NT2/D1 (cell line): ENCODE data around the gene IL1F10.
A peak's percentile ranks its signal among the peaks of the same experiment; 100 is the strongest.

Experiments
- DNase-seq: peaks from one replicate; pipeline ENCODE4 v3.0.0-alpha.2; 2011; ENCODE audit warnings: low read depth, low spot score
- H3K27me3 ChIP-seq: 2 replicates; pipeline ENCODE4 v1.6.0; 2011; ENCODE audit warnings: mild to moderate bottlenecking; ENCODE audit not compliant: insufficient read length, insufficient read depth
- H3K36me3 ChIP-seq: 2 replicates; pipeline ENCODE4 v1.6.1; 2011; ENCODE audit warnings: mild to moderate bottlenecking, low read length, mixed read lengths; ENCODE audit not compliant: insufficient read depth, insufficient read length
- H3K4me1 ChIP-seq: 2 replicates; pipeline ENCODE4 v1.5.1; 2011; ENCODE audit not compliant: insufficient read depth, insufficient read length
- H3K4me3 ChIP-seq: 2 replicates; pipeline ENCODE4 v1.5.1; 2011; ENCODE audit warnings: low read depth; ENCODE audit not compliant: insufficient read length
- H3K9ac ChIP-seq: 2 replicates; pipeline ENCODE4 v1.6.0; 2011; ENCODE audit warnings: low read depth; ENCODE audit not compliant: insufficient read length
- H3K9me3 ChIP-seq: 2 replicates; pipeline ENCODE4 v1.5.1; 2011; ENCODE audit warnings: mild to moderate bottlenecking, low read length; ENCODE audit not compliant: insufficient read depth
- SUZ12 ChIP-seq: IDR thresholded peaks from 2 replicates; pipeline ENCODE4 v1.6.1; 2011; ENCODE audit not compliant: insufficient read length, insufficient read depth; ENCODE audit errors: extremely low read depth
- YY1 ChIP-seq: IDR thresholded peaks from 2 replicates; pipeline ENCODE4 v1.6.1; 2011; ENCODE audit not compliant: insufficient read length, insufficient read depth
- ZNF274 ChIP-seq: IDR thresholded peaks from 2 replicates; pipeline ENCODE4 v1.6.1; 2011; ENCODE audit warnings: mild to moderate bottlenecking, low read depth, low read length

Gene IL1F10

DNA sequence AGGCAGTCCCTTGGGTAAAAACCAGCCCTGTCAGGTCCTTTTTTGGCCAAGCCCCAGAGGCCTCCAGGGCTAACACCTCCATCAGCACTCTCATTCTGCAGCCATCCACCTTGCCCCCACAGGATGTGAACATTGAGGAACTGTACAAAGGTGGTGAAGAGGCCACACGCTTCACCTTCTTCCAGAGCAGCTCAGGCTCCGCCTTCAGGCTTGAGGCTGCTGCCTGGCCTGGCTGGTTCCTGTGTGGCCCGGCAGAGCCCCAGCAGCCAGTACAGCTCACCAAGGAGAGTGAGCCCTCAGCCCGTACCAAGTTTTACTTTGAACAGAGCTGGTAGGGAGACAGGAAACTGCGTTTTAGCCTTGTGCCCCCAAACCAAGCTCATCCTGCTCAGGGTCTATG is 7.3 kb downstream of the IL1F10 start:
- no peak overlapping the region for H3K4me3 ChIP-seq
- DNase-seq: no peak
- H3K9ac ChIP-seq: no peak overlapping the region
- H3K36me3 ChIP-seq: no peaks in the 10 kb centered on the region
- peaks cover 3% of the 10 kb centered on the region for H3K27me3 ChIP-seq
- no peaks in the 10 kb centered on the region for H3K9me3 ChIP-seq
- no peaks in the 10 kb centered on the region for H3K4me1 ChIP-seq
- TF ChIP-seq YY1 (no peak), SUZ12 (no peak), ZNF274 (no peak)

DNA sequence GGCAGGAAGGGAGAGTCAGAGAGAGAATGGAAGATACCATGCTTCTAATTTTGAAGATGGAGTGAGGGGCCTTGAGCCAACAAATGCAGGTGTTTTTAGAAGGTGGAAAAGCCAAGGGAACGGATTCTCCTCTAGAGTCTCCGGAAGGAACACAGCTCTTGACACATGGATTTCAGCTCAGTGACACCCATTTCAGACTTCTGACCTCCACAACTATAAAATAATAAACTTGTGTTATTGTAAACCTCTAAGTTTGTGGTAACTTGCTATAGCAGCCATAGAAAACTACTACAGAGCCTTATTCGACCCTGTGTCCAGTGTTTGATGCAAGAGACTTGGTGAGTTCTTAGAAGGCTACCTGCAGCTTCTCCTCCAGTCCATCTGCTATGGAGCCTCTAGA is 7.8 kb downstream of the IL1F10 start:
- Histone ChIP-seq H3K9me3 (no peaks in the 10 kb centered on the region), H3K4me3 (no peak overlapping the region), H3K27me3 (peaks cover 3% of the 10 kb centered on the region), H3K36me3 (no peaks in the 10 kb centered on the region), H3K9ac (no peak overlapping the region), H3K4me1 (no peaks in the 10 kb centered on the region)
- TF ChIP-seq YY1 (no peak), SUZ12 (no peak), ZNF274 (no peak)
- no peak for DNase-seq

DNA sequence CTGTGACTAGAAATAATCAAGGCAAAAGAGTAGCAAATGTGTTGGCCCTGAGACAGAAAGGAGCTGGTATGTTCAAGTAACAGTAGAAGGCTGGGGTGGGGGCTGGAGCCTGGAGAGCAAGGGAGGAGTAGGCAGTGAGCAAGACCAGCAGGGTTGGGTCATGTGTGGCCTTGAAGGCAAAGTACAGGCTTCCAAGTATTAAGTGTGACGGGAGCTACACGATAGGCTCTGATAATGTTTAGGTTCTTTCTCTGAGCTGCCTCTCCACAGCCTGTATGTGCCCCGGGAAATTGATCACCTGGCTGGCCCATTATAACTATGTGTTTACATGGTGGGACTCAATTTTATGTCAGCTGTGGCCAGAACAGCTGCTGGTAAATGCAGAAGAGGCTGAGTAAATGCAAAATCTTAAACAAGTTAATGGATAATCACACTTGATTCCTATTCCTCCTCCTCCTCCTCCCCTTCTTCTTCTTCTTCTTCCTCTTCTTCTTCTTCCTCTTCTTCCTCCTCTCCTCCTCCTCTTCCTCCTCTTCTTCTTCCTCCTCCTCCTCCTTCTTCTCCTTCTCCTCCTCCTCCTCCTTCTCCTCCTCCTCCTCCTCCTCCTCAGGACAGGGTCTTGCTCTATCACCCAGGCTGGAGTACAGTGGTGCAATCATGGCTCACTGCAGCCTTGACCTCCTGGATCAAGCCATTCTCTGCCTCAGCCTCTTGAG is 9.3 kb downstream of the IL1F10 start:
- Histone ChIP-seq H3K4me3 (no peak overlapping the region), H3K27me3 (peaks cover 3% of the 10 kb centered on the region), H3K9ac (no peak overlapping the region), H3K4me1 (no peaks in the 10 kb centered on the region), H3K9me3 (no peaks in the 10 kb centered on the region), H3K36me3 (no peaks in the 10 kb centered on the region)
- DNase-seq: no peak
- TF ChIP-seq ZNF274 (no peak), SUZ12 (no peak), YY1 (no peak)

DNA sequence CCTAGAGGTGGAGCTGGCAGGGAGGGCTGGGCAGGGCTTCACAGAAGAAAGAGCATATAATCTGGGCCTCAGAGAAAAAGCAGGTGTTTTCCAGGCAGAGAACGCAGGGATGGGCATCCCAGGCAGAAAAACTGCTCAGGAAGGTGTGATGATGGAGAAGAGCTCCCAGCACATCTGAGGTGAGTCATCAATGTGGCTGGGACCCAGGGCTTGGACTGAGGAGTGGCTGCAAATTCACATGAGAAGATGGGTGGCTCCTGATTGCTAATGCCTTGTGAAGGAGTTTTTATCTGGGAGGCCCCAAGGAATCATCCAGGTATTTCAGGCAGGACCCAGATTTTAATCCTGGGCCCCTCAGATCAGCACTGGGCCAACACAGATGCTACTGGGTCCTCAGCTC is 10.2 kb downstream of the IL1F10 start:
- TF ChIP-seq SUZ12 (no peak), YY1 (no peak), ZNF274 (no peak)
- no peak overlapping the region for H3K9ac ChIP-seq
- H3K36me3 ChIP-seq: no peaks in the 10 kb centered on the region
- H3K27me3 ChIP-seq: peaks cover 3% of the 10 kb centered on the region
- DNase-seq: no peak
- H3K4me1 ChIP-seq: no peaks in the 10 kb centered on the region
- H3K4me3 ChIP-seq: no peak overlapping the region
- H3K9me3 ChIP-seq: no peaks in the 10 kb centered on the region

DNA sequence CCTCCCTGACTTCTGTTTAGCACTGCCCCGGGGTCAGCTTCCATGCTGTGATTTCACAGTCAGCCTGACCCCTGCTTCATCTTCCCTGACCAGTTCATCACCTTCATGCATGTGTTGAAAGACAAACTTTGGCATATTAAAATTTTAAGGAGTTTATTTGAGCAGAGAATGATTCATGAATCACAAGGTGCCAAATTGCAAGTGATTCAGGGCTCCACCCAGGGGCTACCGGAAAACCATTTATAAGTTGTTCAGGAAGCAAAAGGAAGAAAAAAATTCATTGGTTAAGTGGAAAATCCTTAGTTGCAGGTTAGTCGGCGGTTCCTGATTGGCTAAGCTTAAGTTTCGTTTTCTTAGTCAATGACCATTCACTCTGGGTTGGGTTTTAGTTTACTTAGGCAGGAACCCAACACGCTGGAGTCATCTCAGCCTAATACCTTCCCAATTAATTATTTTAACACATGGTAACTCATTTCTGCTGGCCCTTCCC is 10.6 kb downstream of the IL1F10 start:
- no peaks in the 10 kb centered on the region for H3K4me1 ChIP-seq
- no peaks in the 10 kb centered on the region for H3K9me3 ChIP-seq
- no peak for DNase-seq
- H3K27me3 ChIP-seq: peaks cover 3% of the 10 kb centered on the region
- no peak overlapping the region for H3K4me3 ChIP-seq
- no peak overlapping the region for H3K9ac ChIP-seq
- no peak for TF ChIP-seq SUZ12
- no peak for TF ChIP-seq ZNF274
- no peak for TF ChIP-seq YY1
- no peaks in the 10 kb centered on the region for H3K36me3 ChIP-seq

DNA sequence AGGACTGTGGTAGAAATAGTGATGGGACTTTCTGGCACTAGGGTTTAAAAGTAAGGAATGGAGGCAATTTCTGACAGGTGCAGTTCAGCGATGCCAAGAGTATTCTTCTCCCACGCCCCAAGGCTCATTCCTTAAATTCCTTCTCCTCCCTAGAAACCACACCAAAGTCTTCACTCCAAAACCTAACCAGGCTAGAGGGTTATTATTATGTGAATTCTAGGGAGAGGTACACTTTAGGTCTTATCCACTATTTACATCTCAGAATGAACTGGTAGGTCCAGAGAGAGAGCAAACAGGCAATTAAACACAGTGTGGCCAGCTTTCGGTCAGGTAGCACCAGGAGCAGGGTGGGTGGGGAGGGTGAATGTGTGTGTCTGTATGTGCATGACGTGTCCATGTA is 11.4 kb downstream of the IL1F10 start:
- Histone ChIP-seq H3K4me1 (no peaks in the 10 kb centered on the region), H3K36me3 (no peaks in the 10 kb centered on the region), H3K9ac (no peak overlapping the region), H3K4me3 (no peak overlapping the region), H3K9me3 (no peaks in the 10 kb centered on the region), H3K27me3 (peaks cover 2% of the 10 kb centered on the region)
- DNase-seq: no peak
- TF ChIP-seq ZNF274: no peak
- no peak for TF ChIP-seq YY1
- TF ChIP-seq SUZ12: no peak

DNA sequence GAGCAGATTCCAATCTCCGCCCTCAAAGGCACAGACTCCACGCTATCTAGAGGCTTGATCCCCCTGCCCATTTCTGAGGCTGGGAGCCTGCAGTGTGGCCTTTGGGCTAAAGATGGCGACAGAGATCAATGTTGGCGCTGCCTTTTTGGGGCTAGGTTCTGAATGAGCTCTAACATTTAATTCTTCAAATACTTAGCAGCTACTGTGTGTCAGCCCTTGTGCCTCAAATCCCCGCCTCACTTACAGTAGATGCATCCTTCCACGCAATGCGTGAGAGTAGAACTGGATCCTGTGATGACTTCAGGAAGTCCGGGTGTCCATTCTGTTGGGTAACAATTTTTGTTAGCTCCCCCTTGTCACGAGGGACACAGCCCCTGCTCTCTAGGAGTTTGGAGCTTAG is 12.4 kb downstream of the IL1F10 start:
- DNase-seq: peak; percentile 28
- Histone ChIP-seq H3K9ac (no peak overlapping the region), H3K27me3 (no peaks in the 10 kb centered on the region)

More for the DNA sequence above, 12.4 kb downstream of the IL1F10 start:
- Histone ChIP-seq H3K9me3 (no peaks in the 10 kb centered on the region), H3K4me3 (no peak overlapping the region), H3K36me3 (no peaks in the 10 kb centered on the region), H3K4me1 (no peaks in the 10 kb centered on the region)
- TF ChIP-seq YY1 (no peak), ZNF274 (no peak), SUZ12 (no peak)
